NCI-H187 treated with DMSO at 0.1 percent for 48 hours (cell line): Measurements from ENCODE around the gene EEF1AKMT3.
"Not testable (repeated sequence)": the region's sequence is repeated elsewhere in the genome, so short reads cannot be mapped to it uniquely, and the experiment has no call there.

Experiments
- DNase-seq: peaks from one replicate; lab custom pipeline; 2025; lab: John Stamatoyannopoulos, UW

EEF1AKMT3 gene

GRCh38 chr12:57817261-57817989 lies 45.0 kb downstream of the EEF1AKMT3 start:
- DNase-seq: no peak

- not testable (repeated sequence) for DNase-seq
Observed at GRCh38 chr12:57817990-57818331, 45.5 kb downstream of the EEF1AKMT3 start.

- not testable (repeated sequence) for DNase-seq
Observed at GRCh38 chr12:57820119-57820518, 47.7 kb downstream of the EEF1AKMT3 start.

GRCh38 chr12:57821015-57821414 lies 48.6 kb downstream of the EEF1AKMT3 start:
- not testable (repeated sequence) for DNase-seq

GRCh38 chr12:57821474-57822214 lies 49.2 kb downstream of the EEF1AKMT3 start:
- no peak for DNase-seq

GRCh38 chr12:57822392-57823130 lies 50.1 kb downstream of the EEF1AKMT3 start:
- DNase-seq: no peak

- DNase-seq: no peak
Observed at GRCh38 chr12:57823131-57823907, 50.9 kb downstream of the EEF1AKMT3 start.

- no peak for DNase-seq
Observed at GRCh38 chr12:57823908-57824640, 51.7 kb downstream of the EEF1AKMT3 start.

- no peak for DNase-seq
Observed at GRCh38 chr12:57825451-57825850, 53.0 kb downstream of the EEF1AKMT3 start.

- no peak for DNase-seq
Observed at GRCh38 chr12:57826400-57826799, 54.0 kb downstream of the EEF1AKMT3 start.

GRCh38 chr12:57826966-57827365 lies 54.6 kb downstream of the EEF1AKMT3 start:
- DNase-seq: no peak

GRCh38 chr12:57829025-57829777 lies 56.8 kb downstream of the EEF1AKMT3 start:
- DNase-seq: no peak

GRCh38 chr12:57830393-57830792 lies 58.0 kb downstream of the EEF1AKMT3 start:
- DNase-seq: no peak
